Stimulated activated CD8-positive, alpha-beta memory T cell treated with anti-CD3 and anti-CD28 coated beads, Interleukin-7, amount 100 ng/mL, for 48 hours (primary cell): ENCODE measurements around the gene CYP4F3.
"Not testable (repeated sequence)": the region's sequence is repeated elsewhere in the genome, so short reads cannot be mapped to it uniquely, and the experiment has no call there.

Experiments
- DNase-seq, 2 donors: peaks; one replicate each; pipeline ENCODE4 v3.0.0-alpha.2; 2020; ENCODE audit warnings: low read depth in 1 of 2; ENCODE audit errors: extremely low read depth in 1 of 2

The CYP4F3 gene

GRCh38 chr19:15629003-15629880 is 11.5 kb upstream of the CYP4F3 start:
- DNase-seq = peak; percentile 64 to 71

- DNase-seq = no peak
These were observed 8.9 kb upstream of the CYP4F3 start for GRCh38 chr19:15631817-15632216.

GRCh38 chr19:15633082-15633835 is 7.4 kb upstream of the CYP4F3 start:
- no peak for DNase-seq

- DNase-seq = no peak
These were observed 6.6 kb upstream of the CYP4F3 start for GRCh38 chr19:15634105-15634504.

- no peak for DNase-seq
These were observed 5.5 kb upstream of the CYP4F3 start for GRCh38 chr19:15635016-15635805.

GRCh38 chr19:15636026-15636425 is 4.7 kb upstream of the CYP4F3 start:
- no peak for DNase-seq

GRCh38 chr19:15639596-15639995 is 1.1 kb upstream of the CYP4F3 start:
- DNase-seq = no peak

GRCh38 chr19:15640904-15641597 is 354 bp downstream of the CYP4F3 start:
- DNase-seq = no peak

- no peak for DNase-seq
These were observed 1.3 kb downstream of the CYP4F3 start for GRCh38 chr19:15641901-15642491.

GRCh38 chr19:15642807-15643206 is 2.1 kb downstream of the CYP4F3 start:
- no peak for DNase-seq

GRCh38 chr19:15643387-15643786 is 2.7 kb downstream of the CYP4F3 start:
- no peak for DNase-seq

- no peak for DNase-seq
These were observed 3.5 kb downstream of the CYP4F3 start for GRCh38 chr19:15644066-15644741.

- DNase-seq = no peak
These were observed 4.1 kb downstream of the CYP4F3 start for GRCh38 chr19:15644816-15645215.

- DNase-seq = no peak
These were observed 8.8 kb downstream of the CYP4F3 start for GRCh38 chr19:15649526-15649925.

- not testable (repeated sequence) for DNase-seq
These were observed 9.4 kb downstream of the CYP4F3 start for GRCh38 chr19:15650123-15650522.

GRCh38 chr19:15651791-15652190 is 11.1 kb downstream of the CYP4F3 start:
- DNase-seq = no peak

- no peak for DNase-seq
These were observed 12.0 kb downstream of the CYP4F3 start for GRCh38 chr19:15652559-15653278.

- DNase-seq = no peak
These were observed 15.8 kb downstream of the CYP4F3 start for GRCh38 chr19:15656467-15656866.

- no peak for DNase-seq
These were observed 22.6 kb downstream of the CYP4F3 start for GRCh38 chr19:15663247-15663646.
